ENCODE results near the gene IL10RA.
"Not testable (repeated sequence)": the region's sequence is repeated elsewhere in the genome, so short reads cannot be mapped to it uniquely, and the experiment has no call there.

The IL10RA gene

GRCh38 chr11:117966908-117967307 lies 19.3 kb upstream of the IL10RA start:
- no peak for DNase-seq

- no peak for DNase-seq
These were observed 16.8 kb upstream of the IL10RA start for GRCh38 chr11:117969160-117969991.

- DNase-seq: no peak
These were observed 15.7 kb upstream of the IL10RA start for GRCh38 chr11:117970400-117971024.

- DNase-seq: no peak
These were observed 14.2 kb upstream of the IL10RA start for GRCh38 chr11:117972044-117972443.

- peak; percentile 9 for DNase-seq
These were observed 13.3 kb upstream of the IL10RA start for GRCh38 chr11:117972629-117973502.

GRCh38 chr11:117973503-117973860 lies 12.7 kb upstream of the IL10RA start:
- DNase-seq: no peak

GRCh38 chr11:117976445-117976844 lies 9.7 kb upstream of the IL10RA start:
- no peak for DNase-seq

- no peak for DNase-seq
These were observed 9.2 kb upstream of the IL10RA start for GRCh38 chr11:117977029-117977428.

- not testable (repeated sequence) for DNase-seq
These were observed 8.5 kb upstream of the IL10RA start for GRCh38 chr11:117977612-117978264.

- DNase-seq: not testable (repeated sequence)
These were observed 7.8 kb upstream of the IL10RA start for GRCh38 chr11:117978291-117978910.

- DNase-seq: no peak
These were observed 7.2 kb upstream of the IL10RA start for GRCh38 chr11:117978991-117979390.

GRCh38 chr11:117979481-117980211 lies 6.5 kb upstream of the IL10RA start:
- no peak for DNase-seq

GRCh38 chr11:117980280-117980679 lies 5.9 kb upstream of the IL10RA start:
- DNase-seq: no peak

- DNase-seq: no peak
These were observed 5.5 kb upstream of the IL10RA start for GRCh38 chr11:117980720-117981119.

- DNase-seq: no peak
These were observed 3.1 kb upstream of the IL10RA start for GRCh38 chr11:117983163-117983475.

- DNase-seq: no peak
These were observed 1.7 kb upstream of the IL10RA start for GRCh38 chr11:117984476-117984875.

GRCh38 chr11:117986981-117987574 lies 884 bp downstream of the IL10RA start:
- no peak for DNase-seq

GRCh38 chr11:117989351-117990102 lies 3.3 kb downstream of the IL10RA start:
- no peak for DNase-seq

- DNase-seq: no peak
These were observed 5.9 kb downstream of the IL10RA start for GRCh38 chr11:117992136-117992535.

GRCh38 chr11:117992620-117993019 lies 6.4 kb downstream of the IL10RA start:
- no peak for DNase-seq

Data from NCI-H2171 treated with DMSO at 0.1 percent for 48 hours (cell line).